ENCODE results near the gene IGF2R. TPM values are rescaled to one million over a fixed set of nuclear protein-coding genes. Genes with fewer than 3 reads are reported as not detected.

Gene IGF2R
- total RNA-seq, 4 donors from 2014 or later, result 56.6 to 134 (median 108) TPM

GRCh38 chr6:160101277-160102205 is 132.7 kb downstream of the IGF2R start:
- in situ Hi-C loops (cut with MboI; ENCODE audit: low sequenced_read_pairs in 4 of 4), result no loop called here
- H3K4me1 ChIP-seq, result no peaks in the 10 kb centered on the region
- H3K27me3 ChIP-seq, result no peaks in the 10 kb centered on the region
- H3K9me3 ChIP-seq, result no peaks in the 10 kb centered on the region
- peak overlapping the region in 1 of 4 donors; percentile 26 for H3K27ac ChIP-seq
- intact Hi-C loops (cut with DNase I; ENCODE audit: low total_unique reads), result no loop called here
- DNase-seq (no peak), ATAC-seq (no peak)
- no peak overlapping the region for H3K4me3 ChIP-seq
- TF ChIP-seq POLR2A (IDR thresholded peaks at IDR 0.05) (no peak), CTCF (IDR thresholded peaks at IDR 0.05 in 4 of 5, conservative IDR thresholded peaks at IDR 0.05 in 1 of 5) (no peak)
- peaks cover 2 to 86% of the 10 kb centered on the region in 2 donors for H3K36me3 ChIP-seq

DNA sequence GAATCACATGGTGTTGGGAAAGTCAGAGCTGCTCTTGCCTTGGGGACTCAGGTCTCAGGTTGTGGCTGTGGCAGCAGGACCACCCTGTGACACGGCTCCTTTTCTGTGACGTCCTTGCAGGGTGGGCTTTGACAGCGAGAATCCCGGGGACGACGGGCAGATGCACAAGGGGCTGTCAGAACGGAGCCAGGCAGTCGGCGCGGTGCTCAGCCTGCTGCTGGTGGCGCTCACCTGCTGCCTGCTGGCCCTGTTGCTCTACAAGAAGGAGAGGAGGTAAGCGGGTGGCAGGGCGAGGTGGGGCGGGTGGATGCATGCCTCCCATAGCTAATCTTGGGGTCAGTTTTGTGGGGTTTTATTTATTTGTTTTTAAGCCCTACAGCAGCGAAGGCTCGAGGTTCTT is 133.5 kb downstream of the IGF2R start:
- Histone ChIP-seq H3K27me3 (no peaks in the 10 kb centered on the region), H3K9me3 (no peaks in the 10 kb centered on the region), H3K4me1 (no peaks in the 10 kb centered on the region), H3K27ac (no peak overlapping the region), H3K36me3 (peaks cover 2 to 79% of the 10 kb centered on the region in 2 donors), H3K4me3 (no peak overlapping the region)
- intact Hi-C loops (cut with DNase I; ENCODE audit: low total_unique reads), result no loop called here
- TF ChIP-seq CTCF (IDR thresholded peaks at IDR 0.05 in 4 of 5, conservative IDR thresholded peaks at IDR 0.05 in 1 of 5) (no peak), POLR2A (IDR thresholded peaks at IDR 0.05) (no peak)
- in situ Hi-C loops (cut with MboI; ENCODE audit: low sequenced_read_pairs in 4 of 4), result no loop called here
- no peak for ATAC-seq
- DNase-seq, result no peak

DNA sequence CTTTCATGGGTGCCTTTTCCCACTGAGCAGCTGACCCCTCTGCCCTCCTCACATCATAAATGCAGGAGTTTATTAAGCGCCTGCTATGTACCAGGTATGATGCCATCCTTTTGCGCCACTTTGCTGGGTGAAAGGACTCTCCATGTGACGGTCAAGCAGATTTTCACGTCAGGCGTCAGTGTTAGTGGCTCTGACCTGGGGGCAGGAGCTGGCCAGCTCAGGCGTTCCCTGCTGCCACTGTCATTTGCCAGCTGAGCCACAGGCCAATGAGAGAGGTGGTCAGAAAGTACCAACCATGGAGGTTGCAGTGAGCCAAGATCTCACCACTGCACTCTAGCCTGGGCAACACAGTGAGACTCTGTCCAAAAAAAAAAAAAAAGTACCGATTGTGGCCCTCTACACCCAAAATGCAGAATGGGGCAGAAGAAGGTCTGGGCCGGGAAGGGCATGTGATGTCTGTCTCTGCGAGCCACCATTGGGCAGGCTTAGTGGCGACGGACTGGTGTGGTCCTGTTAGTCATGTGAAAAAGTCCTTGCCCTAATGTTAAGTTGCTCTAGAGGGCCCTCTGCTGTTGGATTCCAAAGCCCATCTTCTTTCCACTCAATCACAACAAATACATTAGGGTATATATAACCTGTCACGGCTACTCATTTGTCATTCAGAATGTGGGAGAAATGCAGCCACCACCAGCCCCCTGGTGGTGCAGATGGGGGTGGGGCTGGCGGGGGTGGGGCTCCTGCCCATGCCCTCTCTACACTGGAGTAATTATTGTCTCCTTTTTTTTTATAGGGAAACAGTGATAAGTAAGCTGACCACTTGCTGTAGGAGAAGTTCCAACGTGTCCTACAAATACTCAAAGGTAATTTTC is 134.3 kb downstream of the IGF2R start:
- no peak for DNase-seq
- H3K36me3 ChIP-seq, result peaks cover 2 to 72% of the 10 kb centered on the region in 2 donors
- no peaks in the 10 kb centered on the region for H3K27me3 ChIP-seq
- peak in 1 of 2 donors; percentile 56 for ATAC-seq
- intact Hi-C loops (cut with DNase I; ENCODE audit: low total_unique reads), result no loop called here
- H3K9me3 ChIP-seq, result no peaks in the 10 kb centered on the region
- in situ Hi-C loops (cut with MboI; ENCODE audit: low sequenced_read_pairs in 4 of 4), result no loop called here
- H3K27ac ChIP-seq, result no peak overlapping the region
- peak in 2 of 5 experiments; percentile 10 to 38 for TF ChIP-seq CTCF (IDR thresholded peaks at IDR 0.05 in 4 of 5, conservative IDR thresholded peaks at IDR 0.05 in 1 of 5)
- TF ChIP-seq POLR2A (IDR thresholded peaks at IDR 0.05), result no peak
- no peak overlapping the region for H3K4me3 ChIP-seq
- no peaks in the 10 kb centered on the region for H3K4me1 ChIP-seq

- in situ Hi-C loops (cut with MboI; ENCODE audit: low sequenced_read_pairs in 4 of 4), result no loop called here
- peaks cover 2 to 67% of the 10 kb centered on the region in 2 donors for H3K36me3 ChIP-seq
- no peak overlapping the region for H3K27ac ChIP-seq
- no peaks in the 10 kb centered on the region for H3K9me3 ChIP-seq
- TF ChIP-seq POLR2A (IDR thresholded peaks at IDR 0.05) (no peak), CTCF (IDR thresholded peaks at IDR 0.05 in 4 of 5, conservative IDR thresholded peaks at IDR 0.05 in 1 of 5) (no peak)
- no peaks in the 10 kb centered on the region for H3K27me3 ChIP-seq
- no peak for ATAC-seq
- no peaks in the 10 kb centered on the region for H3K4me1 ChIP-seq
- DNase-seq, result no peak
- H3K4me3 ChIP-seq, result no peak overlapping the region
- intact Hi-C loops (cut with DNase I; ENCODE audit: low total_unique reads), result no loop called here
These were observed 134.9 kb downstream of the IGF2R start for GRCh38 chr6:160103825-160104100.

All from gastrocnemius medialis (tissue), 4 donors.